Gastroesophageal sphincter (tissue), 4 donors: ENCODE results near the gene RND3. TPM values are rescaled to one million over a fixed set of nuclear protein-coding genes. Genes with fewer than 3 reads are reported as not detected.

Experiments
- ATAC-seq: fragments of 150-250 bp; one replicate; pipeline ENCODE4 v1.9.1; 2016; ENCODE audit warnings: mild to moderate bottlenecking, moderate library complexity
- H3K27ac ChIP-seq, 4 donors: fragments of 200-600 bp; sonication (generic) in 3 of 4; 1 replicate in 3 of 4; 2 replicates in 1 of 4; pipeline ENCODE4 v1.5.1; 2016 to 2019
- H3K27me3 ChIP-seq: fragments of 200-600 bp; sonication (generic); one replicate; pipeline ENCODE4 v1.5.1; 2019
- H3K36me3 ChIP-seq, 2 donors: fragments of 200-600 bp; sonication (generic); one replicate each; pipeline ENCODE4 v1.5.1; 2019; ENCODE audit warnings: control low read depth in 1 of 2
- H3K4me1 ChIP-seq, 3 donors: fragments of 200-600 bp; sonication (generic); 1 replicate in 2 of 3; 2 replicates in 1 of 3; pipeline ENCODE4 v1.5.1; 2016 to 2019; ENCODE audit warnings: control low read depth in 2 of 3
- H3K4me3 ChIP-seq, 2 donors: fragments of 200-600 bp; sonication (generic); one replicate each; pipeline ENCODE4 v1.5.1; 2019; ENCODE audit warnings: mild to moderate bottlenecking in 1 of 2, moderate library complexity in 1 of 2
- H3K9me3 ChIP-seq, 3 donors: fragments of 200-600 bp; sonication (generic); one replicate each; pipeline ENCODE4 v1.5.1; 2017 to 2019; ENCODE audit warnings: control low read depth in 2 of 3
- CTCF ChIP-seq, 4 experiments: fragments of 200-600 bp in 2 of 4; fragments of 450-650 bp in 2 of 4; sonication (generic) in 1 of 4; IDR thresholded peaks; one replicate each; pipeline ENCODE4 v1.5.1; 2017 to 2019; ENCODE audit warnings: antibody characterized with exemption in 4 of 4, mild to moderate bottlenecking in 2 of 4, moderate library complexity in 2 of 4
- EP300 ChIP-seq: sonication (generic); formaldehyde crosslinking; IDR thresholded peaks from one replicate; pipeline ENCODE4 v1.6.1; 2017; ENCODE audit warnings: antibody characterized with exemption, mild to moderate bottlenecking
- POLR2A ChIP-seq, 2 donors: fragments of 450-650 bp; IDR thresholded peaks; one replicate each; pipeline ENCODE4 v1.6.1; 2017; ENCODE audit warnings: antibody characterized with exemption in 2 of 2, mild to moderate bottlenecking in 2 of 2, moderate library complexity in 1 of 2
- POLR2AphosphoS5 ChIP-seq: sonication (generic); formaldehyde crosslinking; IDR thresholded peaks from one replicate; pipeline ENCODE4 v1.6.1; 2017; ENCODE audit warnings: antibody characterized with exemption
- WGBS, 2 donors: methylation state at CpG; one replicate each; pipeline ENCODE4 v1.1.5; 2018; ENCODE audit warnings: low coverage in 1 of 2; 5-methylcytosine and 5-hydroxymethylcytosine counted together
- total RNA-seq, 4 donors: library from RNA; depleted of rRNA; stranded (reverse); fragments of >200 nt; gene quantifications; one replicate each; pipeline ENCODE4 v1.1.0, GENCODE V29; 2016

RND3 gene
- total RNA-seq, 4 donors from 2014 or later = 31.0 to 154 (median 81.0) TPM

DNA sequence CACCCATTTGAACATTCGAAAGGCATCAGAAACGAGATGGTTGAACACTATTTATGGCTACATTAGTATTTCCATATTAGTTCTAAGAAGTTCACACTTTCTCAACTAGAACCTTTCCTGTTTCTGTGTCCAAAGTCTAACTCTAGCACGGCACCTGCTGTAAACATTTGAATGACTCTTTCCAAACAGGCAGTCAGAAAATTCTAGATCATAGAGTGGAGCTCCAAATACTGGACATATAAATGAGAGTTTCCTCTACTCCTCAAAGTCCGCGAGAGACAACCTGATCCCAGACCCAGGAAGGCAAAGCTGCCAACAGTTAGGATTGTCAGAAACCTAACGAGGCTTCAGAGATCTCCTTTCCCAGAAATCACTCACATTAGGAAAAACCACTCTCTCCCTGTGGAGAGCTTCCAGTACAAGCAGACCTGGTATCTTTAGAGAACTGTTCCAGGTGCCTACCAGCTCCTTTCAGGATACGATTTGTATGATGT is 10.6 kb downstream of the RND3 start:
- H3K27ac ChIP-seq = peak overlapping the region; percentile 73 to 98 (median 88)
- WGBS, 2 donors = 18 to 34% methylated on average over 4 to 6 of the region's 7 CpGs
- H3K4me1 ChIP-seq = peaks cover 46 to 98% (median 50%) of the 10 kb centered on the region in 3 donors

GRCh38 chr2:150476286-150476685 is 11.2 kb downstream of the RND3 start:
- peak overlapping the region in 1 of 2 donors; percentile 16 for H3K4me3 ChIP-seq
- ATAC-seq = no peak
- peaks cover 44 to 94% (median 45%) of the 10 kb centered on the region in 3 donors for H3K4me1 ChIP-seq
- no peak for TF ChIP-seq POLR2AphosphoS5
- TF ChIP-seq POLR2A (IDR thresholded peaks at IDR 0.05) = no peak
- no peak for TF ChIP-seq CTCF (IDR thresholded peaks at IDR 0.05)
- no peak for TF ChIP-seq EP300
- H3K9me3 ChIP-seq = no peaks in the 10 kb centered on the region
- peak overlapping the region; percentile 73 to 98 (median 88) for H3K27ac ChIP-seq
- H3K36me3 ChIP-seq = peaks cover 0 to 29% of the 10 kb centered on the region in 2 donors
- 5 to 20% methylated on average over 2 to 4 of the region's 4 CpGs for WGBS, 2 donors
- H3K27me3 ChIP-seq = no peaks in the 10 kb centered on the region

More for the DNA sequence above, 10.6 kb downstream of the RND3 start:
- Histone ChIP-seq H3K9me3 (no peaks in the 10 kb centered on the region), H3K36me3 (peaks cover 0 to 23% of the 10 kb centered on the region in 2 donors), H3K4me3 (peak overlapping the region; percentile 5 to 17), H3K27me3 (no peaks in the 10 kb centered on the region)
- ATAC-seq = no peak
- TF ChIP-seq POLR2AphosphoS5 (peak; percentile 63), EP300 (no peak)

DNA sequence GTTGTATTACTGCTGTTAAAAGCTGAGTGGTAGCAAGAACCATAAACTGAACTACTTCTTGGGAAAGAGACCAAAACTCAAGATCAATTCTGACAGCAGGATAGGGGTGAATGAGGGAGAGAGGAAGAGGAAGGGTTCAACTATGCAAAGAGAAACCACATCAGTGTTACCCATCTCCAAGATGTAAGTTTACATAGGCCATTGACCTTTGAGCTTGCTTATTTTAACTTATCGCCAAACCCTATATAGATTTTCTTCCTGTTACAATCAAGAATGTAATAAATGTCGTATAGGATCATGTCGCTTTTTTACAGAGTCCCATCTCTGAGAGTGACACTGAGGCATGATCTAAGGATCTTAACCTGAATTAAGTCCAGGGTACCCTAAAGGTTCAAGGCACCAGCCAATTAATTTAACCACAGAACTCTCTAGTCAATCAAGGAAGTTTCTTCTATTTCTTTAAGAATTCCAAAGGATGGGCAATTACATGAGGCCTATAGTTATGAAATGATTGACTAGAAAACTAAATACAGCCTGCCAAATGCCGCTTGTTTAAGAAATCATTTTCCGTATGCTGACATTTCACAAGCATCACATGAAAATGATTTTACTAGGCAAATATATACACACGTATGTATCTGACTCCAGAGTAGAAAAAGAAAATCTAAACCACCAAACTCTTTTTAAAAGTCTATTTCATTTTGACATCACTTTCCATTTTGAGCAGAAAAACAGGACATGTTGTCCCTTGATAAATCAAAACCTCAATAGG is 11.8 kb downstream of the RND3 start:
- Histone ChIP-seq H3K9me3 (no peaks in the 10 kb centered on the region), H3K4me3 (peak overlapping the region in 1 of 2 donors; percentile 16), H3K36me3 (peaks cover 0 to 35% of the 10 kb centered on the region in 2 donors), H3K27ac (peak overlapping the region; percentile 73 to 98 (median 88)), H3K4me1 (peaks cover 38 to 87% (median 42%) of the 10 kb centered on the region in 3 donors), H3K27me3 (no peaks in the 10 kb centered on the region)
- ATAC-seq = no peak
- WGBS, 2 donors = 45 to 78% methylated on average over 5 to 6 of the region's 6 CpGs
- peak; percentile 54 for TF ChIP-seq POLR2AphosphoS5
- TF ChIP-seq CTCF (IDR thresholded peaks at IDR 0.05) = no peak

DNA sequence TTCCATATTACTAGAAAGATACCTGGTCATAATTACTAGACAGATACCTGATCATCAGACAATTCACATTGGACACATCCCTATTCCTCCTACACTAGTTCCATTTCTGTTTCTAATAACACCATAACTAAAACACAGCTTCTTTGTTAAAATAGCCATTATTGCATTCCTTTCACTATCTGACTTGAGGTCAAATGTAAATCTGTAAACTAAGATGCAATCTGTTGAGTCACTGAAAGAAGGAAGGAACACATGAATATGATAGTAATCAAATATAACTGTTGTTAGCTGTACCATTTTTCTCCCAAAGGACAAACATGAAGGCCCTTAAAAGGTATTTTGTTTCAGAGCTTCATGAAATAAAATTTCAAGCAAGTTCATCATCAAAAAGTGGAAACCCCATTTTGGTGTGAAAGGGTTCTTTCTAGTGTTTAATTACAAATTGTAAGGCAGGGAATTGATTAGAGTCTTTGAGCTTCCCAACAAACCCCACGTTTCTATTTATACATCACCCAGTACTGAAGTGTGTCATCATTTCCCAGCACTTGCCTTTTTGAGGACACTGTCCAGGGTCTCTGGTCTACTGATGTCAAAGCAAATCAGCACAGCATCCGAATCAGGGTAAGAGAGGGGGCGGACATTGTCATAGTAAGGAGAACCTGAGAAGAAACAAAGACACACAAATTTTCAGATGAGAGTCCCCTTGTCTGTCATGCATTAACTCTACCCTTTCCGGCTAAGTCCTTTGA is 13.0 kb downstream of the RND3 start:
- TF ChIP-seq POLR2AphosphoS5 (no peak), EP300 (no peak), POLR2A (IDR thresholded peaks at IDR 0.05) (no peak), CTCF (IDR thresholded peaks at IDR 0.05) (no peak)
- peak overlapping the region; percentile 73 to 98 (median 88) for H3K27ac ChIP-seq
- ATAC-seq = no peak
- H3K36me3 ChIP-seq = peaks cover 2 to 46% of the 10 kb centered on the region in 2 donors
- H3K27me3 ChIP-seq = no peaks in the 10 kb centered on the region
- H3K4me3 ChIP-seq = no peak overlapping the region
- 61 to 67% methylated on average over 3 to 4 of the region's 4 CpGs for WGBS, 2 donors
- no peaks in the 10 kb centered on the region for H3K9me3 ChIP-seq
- peaks cover 29 to 76% (median 31%) of the 10 kb centered on the region in 3 donors for H3K4me1 ChIP-seq

- no peak for ATAC-seq
- 85 to 100% methylated on average over 3 of the region's 3 CpGs for WGBS, 2 donors
- H3K9me3 ChIP-seq = no peaks in the 10 kb centered on the region
- H3K4me3 ChIP-seq = no peak overlapping the region
- peaks cover 2 to 54% of the 10 kb centered on the region in 2 donors for H3K36me3 ChIP-seq
- H3K27me3 ChIP-seq = no peaks in the 10 kb centered on the region
- no peak for TF ChIP-seq EP300
- no peak for TF ChIP-seq POLR2A (IDR thresholded peaks at IDR 0.05)
- TF ChIP-seq POLR2AphosphoS5 = no peak
- TF ChIP-seq CTCF (IDR thresholded peaks at IDR 0.05) = no peak
- peak overlapping the region in 3 of 4 donors; percentile 63 to 98 (median 81) for H3K27ac ChIP-seq
- H3K4me1 ChIP-seq = peaks cover 24 to 74% (median 25%) of the 10 kb centered on the region in 3 donors
Observed at GRCh38 chr2:150473767-150474166, 13.7 kb downstream of the RND3 start.
